Measurements from ENCODE around the gene KRTAP22-2. TPM values are rescaled to one million over a fixed set of nuclear protein-coding genes. Genes with fewer than 3 reads are reported as not detected.

The KRTAP22-2 gene
- total RNA-seq, 2 experiments from 2014 or later = not detected

DNA sequence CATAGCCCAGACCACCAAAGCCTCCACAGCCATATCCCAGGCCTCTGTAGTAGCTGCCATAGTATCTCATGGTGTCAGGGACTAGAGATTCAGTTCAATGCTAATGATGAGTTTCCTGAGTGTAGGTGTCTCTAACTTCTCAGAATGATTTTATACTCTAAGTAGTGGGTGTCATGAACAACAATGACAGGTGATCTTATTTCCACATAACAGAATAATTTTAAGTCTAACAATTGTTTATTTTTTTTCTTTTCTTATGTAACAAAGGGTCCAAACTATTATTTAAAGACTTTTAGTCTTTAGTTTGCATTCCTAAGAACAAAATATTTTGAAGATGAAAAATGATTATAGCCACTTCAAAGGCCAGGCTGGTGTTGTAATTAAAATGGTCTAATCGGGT is 48.4 kb downstream of the KRTAP22-2 start, which contains the start of gene KRTAP19-6:
Gene KRTAP19-6, minus strand, starts transcription at position 101 of the 400 bp plus-strand sequence. Its CDS starts 31 bp downstream, at position 70.
- DNase-seq = no peak
- Mint-ChIP-seq H3K27ac (no peak within 1 kb of the TSS), H3K4me3 (no peak within 1 kb of the TSS), H3K36me3 (ENCODE audit: low read depth) (no peaks in the 10 kb centered on the region), H3K4me1 (no peaks in the 10 kb centered on the region), H3K9me3 (no peaks in the 10 kb centered on the region), H3K27me3 (no peaks in the 10 kb centered on the region)
- ChIA-PET POLR2A (no interaction called here), CTCF (no interaction called here)

Other genes starting within 250 kb of the KRTAP22-2 start
- not detected for gene KRTAP23-1, start 241.8 kb downstream of the KRTAP22-2 start, total RNA-seq
- gene KRTAP13-2, start 218.1 kb downstream of the KRTAP22-2 start, total RNA-seq = not detected
- gene KRTAP13-1, start 194.4 kb downstream of the KRTAP22-2 start, total RNA-seq = not detected
- not detected for gene KRTAP13-3, start 164.5 kb downstream of the KRTAP22-2 start, total RNA-seq
- not detected for gene KRTAP13-4, start 160.2 kb downstream of the KRTAP22-2 start, total RNA-seq
- not detected for gene KRTAP15-1, start 150.1 kb downstream of the KRTAP22-2 start, total RNA-seq
- not detected for gene KRTAP19-1, start 110.0 kb downstream of the KRTAP22-2 start, total RNA-seq
- gene KRTAP19-2, start 103.0 kb downstream of the KRTAP22-2 start, total RNA-seq = not detected
- gene KRTAP19-3, start 98.4 kb downstream of the KRTAP22-2 start, total RNA-seq = not detected
- gene KRTAP19-4, start 93.2 kb downstream of the KRTAP22-2 start, total RNA-seq = not detected
- not detected for gene KRTAP19-5, start 88.3 kb downstream of the KRTAP22-2 start, total RNA-seq
- gene KRTAP19-6, start 48.5 kb downstream of the KRTAP22-2 start, total RNA-seq = not detected
- gene KRTAP19-7, start 29.1 kb downstream of the KRTAP22-2 start, total RNA-seq = not detected
- gene KRTAP6-3, start 2.0 kb upstream of the KRTAP22-2 start, total RNA-seq = not detected
- gene KRTAP6-2, start 8.5 kb upstream of the KRTAP22-2 start, total RNA-seq = not detected
- gene KRTAP22-1, start 10.7 kb upstream of the KRTAP22-2 start, total RNA-seq = not detected
- gene KRTAP6-1, start 23.5 kb upstream of the KRTAP22-2 start, total RNA-seq = not detected
- gene KRTAP20-1, start 26.0 kb upstream of the KRTAP22-2 start, total RNA-seq = not detected
- not detected for gene KRTAP20-4, start 30.2 kb upstream of the KRTAP22-2 start, total RNA-seq
- not detected for gene KRTAP20-2, start 44.8 kb upstream of the KRTAP22-2 start, total RNA-seq
- gene KRTAP20-3, start 52.5 kb upstream of the KRTAP22-2 start, total RNA-seq = not detected
- not detected for gene KRTAP21-3, start 128.4 kb upstream of the KRTAP22-2 start, total RNA-seq
- gene KRTAP21-2, start 156.9 kb upstream of the KRTAP22-2 start, total RNA-seq = not detected
- gene KRTAP21-1, start 165.0 kb upstream of the KRTAP22-2 start, total RNA-seq = not detected
- not detected for gene KRTAP8-1, start 222.9 kb upstream of the KRTAP22-2 start, total RNA-seq
- gene KRTAP7-1, start 239.4 kb upstream of the KRTAP22-2 start, total RNA-seq = not detected